GM23338 (cell line): Measurements from ENCODE around the gene GLP1R.

Experiments used
- CREB1 ChIP-seq: fragments of 250-450 bp; sonication (Bioruptor Pico); IDR thresholded peaks from 2 replicates; pipeline ENCODE4 v1.5.0; 2020; ENCODE audit warnings: low read depth, mild to moderate bottlenecking, moderate library complexity
- CTCF ChIP-seq, 2 experiments: fragments of 200-600 bp in 1 of 2; sonication (generic) in 1 of 2; conservative IDR thresholded peaks; 2 replicates each; pipeline versions ENCODE4 v1.5.1 to v1.6.1; 2016 to 2017; ENCODE audit warnings: antibody characterized with exemption in 2 of 2, low read depth in 2 of 2, mild to moderate bottlenecking in 2 of 2, moderate library complexity in 1 of 2
- ETS1 ChIP-seq: IDR thresholded peaks from 2 replicates; pipeline ENCODE4 v1.6.1; 2016; ENCODE audit warnings: antibody characterized with exemption
- EZH2 ChIP-seq: fragments of 200-600 bp; sonication (generic); IDR thresholded peaks from one replicate; pipeline ENCODE4 v1.8.0; 2017; ENCODE audit warnings: antibody characterized with exemption, mild to moderate bottlenecking, low read depth; ENCODE audit not compliant: unreplicated experiment
- EZH2phosphoT487 ChIP-seq: fragments of 200-600 bp; sonication (generic); IDR thresholded peaks from one replicate; pipeline ENCODE4 v1.8.1; 2018; ENCODE audit warnings: antibody characterized with exemption; ENCODE audit not compliant: unreplicated experiment
- NANOG ChIP-seq: IDR thresholded peaks from 2 replicates; pipeline ENCODE4 v1.6.1; 2016; ENCODE audit warnings: antibody characterized with exemption, borderline replicate concordance
- POLR2AphosphoS5 ChIP-seq: IDR thresholded peaks from 2 replicates; pipeline ENCODE4 v1.6.1; 2016; ENCODE audit warnings: antibody characterized with exemption, low read depth
- REST ChIP-seq: IDR thresholded peaks from one replicate; pipeline ENCODE4 v1.6.1; 2018; ENCODE audit warnings: antibody characterized with exemption; ENCODE audit not compliant: unreplicated experiment

GRCh38 chr6:39080246-39080875, 31.8 kb downstream of the GLP1R start:
- TF ChIP-seq CTCF (conservative IDR thresholded peaks at IDR 0.05; ENCODE audit: low read depth in 2 of 2) (no peak), EZH2phosphoT487 (no peak), REST (no peak), POLR2AphosphoS5 (no peak), EZH2 (no peak), ETS1 (no peak), CREB1 (CRISPR knock-in tag) (no peak), NANOG (no peak)
